Activated CD4-positive, alpha-beta memory T cell treated with anti-CD3 and anti-CD28 coated beads for 36 hours (primary cell): ENCODE measurements around the gene STPG1. TPM values are rescaled to one million over a fixed set of nuclear protein-coding genes. Genes with fewer than 3 reads are reported as not detected.

Experiments used
- CTCF ChIA-PET: fragments of 350-600 bp; sonication (Branson Sonifier 250); formaldehyde crosslinking; loops from one replicate; lab custom pipeline; 2021; ENCODE audit warnings: antibody characterized with exemption, inconsistent platforms; lab: Charles Lee
- POLR2A ChIA-PET: fragments of 350-600 bp; sonication (Branson Sonifier 250); formaldehyde crosslinking; loops from one replicate; lab custom pipeline; 2021; ENCODE audit warnings: antibody characterized with exemption; lab: Charles Lee
- DNase-seq: peaks from one replicate; pipeline ENCODE4 v3.0.0-alpha.2; 2020
- H3K27ac Mint-ChIP-seq: one replicate; pipeline ENCODE4 v1.8.0; 2021; ENCODE audit warnings: mixed read lengths
- H3K27me3 Mint-ChIP-seq: one replicate; pipeline ENCODE4 v1.8.0; 2021; ENCODE audit warnings: mixed read lengths
- H3K36me3 Mint-ChIP-seq: one replicate; pipeline ENCODE4 v1.8.0; 2021; ENCODE audit warnings: mixed read lengths
- H3K4me1 Mint-ChIP-seq: one replicate; pipeline ENCODE4 v1.8.0; 2021; ENCODE audit warnings: low read depth, mixed read lengths
- H3K4me3 Mint-ChIP-seq: one replicate; pipeline ENCODE4 v1.8.0; 2021; ENCODE audit warnings: mild to moderate bottlenecking, mixed read lengths
- H3K9me3 Mint-ChIP-seq: one replicate; pipeline ENCODE4 v1.8.0; 2021; ENCODE audit warnings: mixed read lengths
- intact Hi-C: fragments of 100-400 bp; cut with micrococcal nuclease; formaldehyde crosslinking; loops from one replicate; pipeline ENCODE4 v1.15.1; 2023
- total RNA-seq, 2 experiments: library from RNA; stranded (reverse); gene quantifications; one replicate each; pipeline ENCODE4 v1.2.3, GENCODE V29; 2021

The STPG1 gene
- total RNA-seq, 2 experiments from 2014 or later = 7.5 to 8.3 TPM

- DNase-seq = no peak
- Mint-ChIP-seq H3K4me3 (no peak overlapping the region), H3K9me3 (no peaks in the 10 kb centered on the region), H3K36me3 (peaks cover 4% of the 10 kb centered on the region), H3K27me3 (no peaks in the 10 kb centered on the region), H3K4me1 (peaks cover 26% of the 10 kb centered on the region), H3K27ac (no peak overlapping the region)
- intact Hi-C loops = no loop called here
- CTCF ChIA-PET = interaction anchor here (0.7 to 10.2 kb wide), 12 partner anchors 9 to 233 kb away, joined by 3 to 193 read pairs (median 6); partner anchors contain the start of gene NIPAL3
- POLR2A ChIA-PET = no interaction called here
These were observed 30.1 kb downstream of the STPG1 start for GRCh38 chr1:24383381-24383940.

- Mint-ChIP-seq H3K27ac (no peak overlapping the region), H3K27me3 (no peaks in the 10 kb centered on the region), H3K4me1 (peaks cover 26% of the 10 kb centered on the region), H3K4me3 (no peak overlapping the region), H3K36me3 (peaks cover 4% of the 10 kb centered on the region), H3K9me3 (no peaks in the 10 kb centered on the region)
- ChIA-PET CTCF (interaction anchor here (1.1 to 10.2 kb wide), 5 partner anchors 10 to 232 kb away, joined by 3 to 193 read pairs (median 20); no protein-coding TSS in a partner anchor), POLR2A (no interaction called here)
- intact Hi-C loops = no loop called here
- DNase-seq = no peak
These were observed 31.4 kb downstream of the STPG1 start for GRCh38 chr1:24382165-24382577.

DNA sequence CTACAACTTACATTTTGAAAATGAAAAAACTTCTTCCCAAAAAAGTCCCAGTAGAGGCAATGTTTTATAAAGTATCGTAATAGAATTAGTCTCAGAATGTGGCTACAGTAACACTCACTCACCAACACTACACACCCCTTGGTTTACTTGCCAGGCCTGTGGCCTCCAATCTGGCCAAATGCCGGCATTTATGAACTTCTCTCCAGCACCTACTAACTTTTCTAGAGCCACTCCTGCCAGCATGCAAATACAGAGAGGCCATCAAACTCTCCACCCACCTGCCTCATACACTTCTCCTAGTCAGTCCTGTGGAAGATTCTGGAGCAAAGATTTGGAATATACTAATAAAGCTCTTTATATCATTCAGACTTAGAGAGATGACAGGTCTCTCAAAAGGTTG is 32.3 kb downstream of the STPG1 start:
- ChIA-PET POLR2A (no interaction called here), CTCF (interaction anchor here (0.6 to 10.2 kb wide), 3 partner anchors 11 to 267 kb away, joined by 3 to 193 read pairs (median 26); no protein-coding TSS in a partner anchor)
- H3K36me3 Mint-ChIP-seq = peaks cover 4% of the 10 kb centered on the region
- H3K27me3 Mint-ChIP-seq = no peaks in the 10 kb centered on the region
- no peaks in the 10 kb centered on the region for H3K9me3 Mint-ChIP-seq
- no peak overlapping the region for H3K4me3 Mint-ChIP-seq
- H3K27ac Mint-ChIP-seq = no peak overlapping the region
- intact Hi-C loops = no loop called here
- no peak for DNase-seq
- peaks cover 22% of the 10 kb centered on the region for H3K4me1 Mint-ChIP-seq

- Mint-ChIP-seq H3K9me3 (no peaks in the 10 kb centered on the region), H3K27ac (no peak overlapping the region), H3K36me3 (peaks cover 4% of the 10 kb centered on the region), H3K27me3 (no peaks in the 10 kb centered on the region), H3K4me1 (peaks cover 16% of the 10 kb centered on the region), H3K4me3 (no peak overlapping the region)
- ChIA-PET POLR2A (no interaction called here), CTCF (interaction anchor here (1.3 to 10.2 kb wide), 3 partner anchors 12 to 207 kb away, joined by 3 to 193 read pairs (median 26); no protein-coding TSS in a partner anchor)
- intact Hi-C loops = no loop called here
- no peak for DNase-seq
These were observed 33.1 kb downstream of the STPG1 start for GRCh38 chr1:24380508-24380907.

DNA sequence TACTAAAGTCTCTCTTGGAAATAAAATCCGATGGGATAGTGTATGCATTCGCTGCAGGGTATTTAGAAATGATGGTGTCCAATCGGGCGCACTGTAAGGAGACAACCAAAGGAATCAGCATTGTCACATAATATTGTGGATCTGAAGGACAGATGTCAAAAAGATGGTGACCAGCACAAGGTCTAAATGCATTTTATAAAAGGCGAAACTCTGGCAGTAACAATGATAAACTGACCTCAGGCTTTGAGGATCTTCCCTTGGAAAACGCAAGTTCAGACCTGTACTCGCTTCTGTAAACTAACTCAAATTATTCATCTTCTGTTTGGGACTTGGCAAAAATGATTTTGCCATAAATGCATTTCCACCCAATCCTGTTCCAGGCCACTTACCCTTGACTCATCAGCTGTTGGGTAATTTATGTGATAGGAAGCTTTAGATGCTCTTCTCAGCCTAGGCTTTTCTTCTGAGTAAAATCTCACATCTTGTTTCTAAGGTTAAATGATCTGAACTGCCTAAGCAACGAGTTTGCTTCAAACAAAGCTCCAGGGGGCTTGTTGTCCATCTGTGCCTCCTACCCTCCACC is 33.8 kb downstream of the STPG1 start:
- DNase-seq = no peak
- POLR2A ChIA-PET = no interaction called here

DNA sequence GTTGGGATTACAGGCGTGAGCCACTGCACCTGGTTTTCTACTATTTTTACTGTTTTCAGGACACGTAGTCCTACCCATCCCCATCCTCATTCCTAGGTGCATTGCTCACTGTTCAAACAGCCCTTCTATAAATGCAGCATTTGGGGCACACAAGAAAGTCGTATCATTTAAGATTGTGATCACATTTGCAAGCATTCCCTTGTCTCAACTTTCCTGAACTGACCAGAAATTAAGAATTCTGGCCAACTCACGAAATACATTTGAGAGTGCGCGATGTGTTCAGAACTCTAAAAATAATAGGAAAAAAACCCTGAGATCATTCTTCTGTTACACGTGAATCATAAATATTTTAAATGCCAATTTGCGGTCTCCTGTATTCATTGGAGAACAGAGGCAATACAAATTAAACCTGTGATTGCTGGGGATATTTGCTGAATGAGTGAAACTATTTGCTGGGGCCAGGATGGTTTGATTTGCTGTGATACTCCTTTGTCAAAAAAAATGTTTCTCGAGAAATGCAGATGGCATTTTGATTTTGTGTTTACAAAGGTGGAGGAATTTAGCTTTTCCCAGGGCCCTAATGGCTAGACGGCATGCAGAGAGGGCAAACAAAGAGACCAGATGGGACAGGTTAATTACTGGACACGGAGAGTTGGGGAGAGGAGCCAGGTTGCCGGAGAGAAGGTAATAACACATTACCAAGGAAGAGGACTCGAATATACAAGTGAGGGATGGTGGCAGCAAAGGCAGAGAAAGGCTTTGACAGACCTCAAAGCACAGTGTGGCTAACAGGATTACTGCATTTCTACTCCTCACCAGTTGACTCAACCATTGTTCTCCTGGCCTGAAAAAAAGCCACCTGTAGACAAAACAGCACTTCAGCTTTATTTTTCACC is 38.4 kb downstream of the STPG1 start:
- Mint-ChIP-seq H3K9me3 (no peaks in the 10 kb centered on the region), H3K4me1 (no peaks in the 10 kb centered on the region), H3K27ac (no peak overlapping the region), H3K27me3 (no peaks in the 10 kb centered on the region), H3K36me3 (peaks cover 9% of the 10 kb centered on the region), H3K4me3 (no peak overlapping the region)
- POLR2A ChIA-PET = no interaction called here
- intact Hi-C loops = no loop called here
- CTCF ChIA-PET = interaction anchor here (1.4 kb wide), 1 partner anchor 16 kb away, joined by 5 read pairs; no protein-coding TSS in a partner anchor
- no peak for DNase-seq

More for the DNA sequence above, 33.8 kb downstream of the STPG1 start:
- Mint-ChIP-seq H3K27ac (no peak overlapping the region), H3K4me3 (no peak overlapping the region), H3K27me3 (no peaks in the 10 kb centered on the region), H3K36me3 (peaks cover 4% of the 10 kb centered on the region), H3K4me1 (peaks cover 10% of the 10 kb centered on the region), H3K9me3 (no peaks in the 10 kb centered on the region)
- CTCF ChIA-PET = interaction anchor here (1.3 to 10.2 kb wide), 3 partner anchors 12 to 208 kb away, joined by 3 to 193 read pairs (median 26); no protein-coding TSS in a partner anchor
- intact Hi-C loops = no loop called here

- Mint-ChIP-seq H3K4me3 (no peak overlapping the region), H3K9me3 (no peaks in the 10 kb centered on the region), H3K27me3 (no peaks in the 10 kb centered on the region), H3K36me3 (peaks cover 5% of the 10 kb centered on the region), H3K27ac (no peak overlapping the region), H3K4me1 (no peaks in the 10 kb centered on the region)
- no peak for DNase-seq
- ChIA-PET CTCF (interaction anchor here (3.1 kb wide), 1 partner anchor 18 kb away, joined by 16 read pairs; no protein-coding TSS in a partner anchor), POLR2A (no interaction called here)
- intact Hi-C loops = no loop called here
These were observed 39.9 kb downstream of the STPG1 start for GRCh38 chr1:24373710-24374109.

DNA sequence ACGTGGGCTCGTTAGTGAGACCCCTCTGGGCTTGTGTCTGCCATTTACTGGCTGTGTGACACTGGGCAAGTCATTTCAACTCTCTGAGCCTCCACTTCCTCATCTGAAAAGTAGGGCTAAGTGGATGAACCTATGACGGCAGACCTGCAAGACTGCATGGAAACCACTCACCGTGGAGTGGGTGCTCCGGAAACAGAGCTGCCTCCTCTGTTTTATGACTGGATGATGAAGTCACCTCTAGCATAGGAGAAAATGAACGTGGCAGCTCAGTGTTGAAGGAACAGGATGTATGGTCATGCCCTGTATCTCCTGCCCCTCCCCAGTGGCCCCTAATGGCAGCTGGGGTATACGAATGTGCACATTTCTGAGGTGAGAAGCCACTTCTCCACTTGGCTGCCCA is 40.5 kb downstream of the STPG1 start:
- H3K36me3 Mint-ChIP-seq = peaks cover 5% of the 10 kb centered on the region
- CTCF ChIA-PET = interaction anchor here (3.1 kb wide), 1 partner anchor 18 kb away, joined by 16 read pairs; no protein-coding TSS in a partner anchor

GRCh38 chr1:24369801-24370200 is 43.8 kb downstream of the STPG1 start:
- H3K36me3 Mint-ChIP-seq = peaks cover 5% of the 10 kb centered on the region
- H3K27ac Mint-ChIP-seq = no peak overlapping the region
- DNase-seq = no peak
- intact Hi-C loops = loop anchor here (5.0 kb wide), 1 partner anchor 92 kb away; no protein-coding TSS in a partner anchor
- no peaks in the 10 kb centered on the region for H3K9me3 Mint-ChIP-seq
- CTCF ChIA-PET = no interaction called here
- POLR2A ChIA-PET = no interaction called here
- H3K4me3 Mint-ChIP-seq = no peak overlapping the region
- no peaks in the 10 kb centered on the region for H3K27me3 Mint-ChIP-seq
- peaks cover 12% of the 10 kb centered on the region for H3K4me1 Mint-ChIP-seq

More for the DNA sequence above, 40.5 kb downstream of the STPG1 start:
- Mint-ChIP-seq H3K9me3 (no peaks in the 10 kb centered on the region), H3K4me3 (no peak overlapping the region), H3K27me3 (no peaks in the 10 kb centered on the region), H3K27ac (no peak overlapping the region), H3K4me1 (no peaks in the 10 kb centered on the region)
- peak; percentile 25 for DNase-seq
- POLR2A ChIA-PET = no interaction called here
- intact Hi-C loops = no loop called here

DNA sequence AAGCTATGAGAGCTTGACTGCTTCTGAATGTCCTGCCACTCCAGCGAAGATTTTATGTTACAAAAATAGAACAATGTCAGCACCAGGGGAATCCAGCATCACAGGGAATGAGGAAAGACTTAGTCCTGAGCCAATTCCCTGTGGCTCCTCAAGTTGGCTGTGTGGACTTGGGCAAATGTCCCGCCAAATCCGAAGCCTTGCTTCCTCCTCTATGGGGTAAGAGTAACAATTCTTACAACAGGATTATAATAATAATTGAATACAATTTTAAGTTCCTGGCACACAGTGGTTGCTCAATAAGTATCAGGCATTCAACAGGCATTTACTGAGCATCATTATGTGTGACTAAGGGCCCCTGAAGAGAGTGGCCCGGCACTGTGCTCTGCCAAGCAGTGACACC is 44.4 kb downstream of the STPG1 start:
- intact Hi-C loops = loop anchor here (5.0 kb wide), 1 partner anchor 92 kb away; no protein-coding TSS in a partner anchor
- Mint-ChIP-seq H3K4me1 (peaks cover 17% of the 10 kb centered on the region), H3K4me3 (no peak overlapping the region), H3K27ac (no peak overlapping the region), H3K36me3 (peaks cover 5% of the 10 kb centered on the region), H3K9me3 (no peaks in the 10 kb centered on the region), H3K27me3 (no peaks in the 10 kb centered on the region)
- ChIA-PET CTCF (no interaction called here), POLR2A (no interaction called here)
- DNase-seq = no peak

- intact Hi-C loops = loop anchor here (5.0 kb wide), 1 partner anchor 89 kb away; no protein-coding TSS in a partner anchor
- Mint-ChIP-seq H3K4me3 (no peak overlapping the region), H3K27ac (no peak overlapping the region), H3K9me3 (no peaks in the 10 kb centered on the region), H3K36me3 (no peaks in the 10 kb centered on the region), H3K27me3 (no peaks in the 10 kb centered on the region), H3K4me1 (peaks cover 17% of the 10 kb centered on the region)
- no peak for DNase-seq
- CTCF ChIA-PET = interaction anchor here (0.9 to 4.6 kb wide), 5 partner anchors 16 to 168 kb away, joined by 3 to 30 read pairs (median 7); no protein-coding TSS in a partner anchor
- POLR2A ChIA-PET = no interaction called here
These were observed 46.9 kb downstream of the STPG1 start for GRCh38 chr1:24366707-24367106.
